DOHH2 (cell line): Measurements from ENCODE around the gene TPPP2.

Experiments
- EZH2phosphoT487 ChIP-seq: fragments of 200-600 bp; sonication (generic); IDR thresholded peaks from 2 replicates; pipeline ENCODE4 v1.6.1; 2017; ENCODE audit warnings: borderline replicate concordance, mild to moderate bottlenecking, antibody characterized with exemption, low read length, moderate library complexity, mixed read lengths
- TF ChIP-seq, protein P1 (sequence below): fragments of 200-600 bp; sonication (generic); IDR thresholded peaks from one replicate; pipeline ENCODE4 v1.5.1; 2014; ENCODE audit warnings: antibody characterized with exemption, mild to moderate bottlenecking, low read depth, low read length; ENCODE audit not compliant: poor library complexity, severe bottlenecking

GRCh38 chr14:21061347-21061668 is 31.3 kb downstream of the TPPP2 start:
- TF ChIP-seq, protein P1, sequence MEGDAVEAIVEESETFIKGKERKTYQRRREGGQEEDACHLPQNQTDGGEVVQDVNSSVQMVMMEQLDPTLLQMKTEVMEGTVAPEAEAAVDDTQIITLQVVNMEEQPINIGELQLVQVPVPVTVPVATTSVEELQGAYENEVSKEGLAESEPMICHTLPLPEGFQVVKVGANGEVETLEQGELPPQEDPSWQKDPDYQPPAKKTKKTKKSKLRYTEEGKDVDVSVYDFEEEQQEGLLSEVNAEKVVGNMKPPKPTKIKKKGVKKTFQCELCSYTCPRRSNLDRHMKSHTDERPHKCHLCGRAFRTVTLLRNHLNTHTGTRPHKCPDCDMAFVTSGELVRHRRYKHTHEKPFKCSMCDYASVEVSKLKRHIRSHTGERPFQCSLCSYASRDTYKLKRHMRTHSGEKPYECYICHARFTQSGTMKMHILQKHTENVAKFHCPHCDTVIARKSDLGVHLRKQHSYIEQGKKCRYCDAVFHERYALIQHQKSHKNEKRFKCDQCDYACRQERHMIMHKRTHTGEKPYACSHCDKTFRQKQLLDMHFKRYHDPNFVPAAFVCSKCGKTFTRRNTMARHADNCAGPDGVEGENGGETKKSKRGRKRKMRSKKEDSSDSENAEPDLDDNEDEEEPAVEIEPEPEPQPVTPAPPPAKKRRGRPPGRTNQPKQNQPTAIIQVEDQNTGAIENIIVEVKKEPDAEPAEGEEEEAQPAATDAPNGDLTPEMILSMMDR, result no peak
- TF ChIP-seq EZH2phosphoT487, result no peak
